GM18505 (cell line): ENCODE data around the gene AGR2.

Experiments
- ATAC-seq: cut with Tn5 transposase; IDR thresholded peaks from one replicate; pipeline ENCODE4 v1.9.1; 2021; ENCODE audit not compliant: unreplicated experiment
- POLR2A ChIP-seq: IDR thresholded peaks from 4 replicates; pipeline ENCODE4 v1.6.1; 2011; ENCODE audit warnings: borderline replicate concordance; ENCODE audit not compliant: insufficient read depth, insufficient read length; ENCODE audit errors: extremely low read depth

Gene AGR2

GRCh38 chr7:16836481-16836880, 31.7 kb upstream of the AGR2 start:
- no peak for TF ChIP-seq POLR2A
- no peak for ATAC-seq

DNA sequence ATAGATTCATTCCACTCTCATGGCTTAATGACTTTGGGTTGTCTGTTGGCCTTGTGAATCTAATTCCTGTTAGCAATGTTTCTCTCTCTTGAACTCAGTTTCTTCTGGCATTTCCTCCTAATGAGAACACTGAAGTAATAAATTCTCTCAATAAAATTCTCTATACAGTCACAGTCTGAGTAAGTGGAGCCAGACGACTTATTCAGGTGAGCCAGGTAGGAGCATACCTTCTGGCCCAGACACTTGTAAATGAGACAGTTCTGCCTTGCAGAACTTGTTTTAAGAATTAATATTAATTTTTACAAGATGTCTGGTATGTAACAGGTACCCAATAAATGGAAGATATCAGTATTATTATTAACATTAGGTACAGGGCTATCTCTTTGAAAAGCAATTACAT, 28.6 kb upstream of the AGR2 start:
- TF ChIP-seq POLR2A: no peak

GRCh38 chr7:16826060-16826459, 21.3 kb upstream of the AGR2 start:
- no peak for ATAC-seq
- no peak for TF ChIP-seq POLR2A

More for the DNA sequence above, 28.6 kb upstream of the AGR2 start:
- no peak for ATAC-seq

GRCh38 chr7:16822029-16822428, 17.2 kb upstream of the AGR2 start:
- ATAC-seq: no peak
- TF ChIP-seq POLR2A: no peak

DNA sequence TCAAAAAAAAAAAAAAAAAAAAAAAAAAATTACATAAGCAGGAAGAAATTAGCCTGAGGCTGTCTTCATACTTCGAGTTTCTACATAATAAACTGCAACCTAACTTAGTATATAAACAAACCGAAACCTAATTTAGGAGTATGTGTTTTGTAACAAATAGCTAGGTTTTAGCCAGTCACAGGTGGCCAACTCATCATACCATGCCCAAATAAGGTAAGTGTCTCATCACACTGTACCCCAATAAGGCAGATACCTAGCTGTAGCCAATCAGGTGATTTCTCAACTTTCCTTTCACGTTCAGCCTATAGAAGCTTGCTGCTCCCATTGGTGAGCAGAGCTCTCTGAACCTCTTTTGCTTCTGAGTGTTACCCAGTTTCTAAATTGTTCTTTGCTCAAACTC, 13.9 kb upstream of the AGR2 start:
- no peak for ATAC-seq
- no peak for TF ChIP-seq POLR2A

DNA sequence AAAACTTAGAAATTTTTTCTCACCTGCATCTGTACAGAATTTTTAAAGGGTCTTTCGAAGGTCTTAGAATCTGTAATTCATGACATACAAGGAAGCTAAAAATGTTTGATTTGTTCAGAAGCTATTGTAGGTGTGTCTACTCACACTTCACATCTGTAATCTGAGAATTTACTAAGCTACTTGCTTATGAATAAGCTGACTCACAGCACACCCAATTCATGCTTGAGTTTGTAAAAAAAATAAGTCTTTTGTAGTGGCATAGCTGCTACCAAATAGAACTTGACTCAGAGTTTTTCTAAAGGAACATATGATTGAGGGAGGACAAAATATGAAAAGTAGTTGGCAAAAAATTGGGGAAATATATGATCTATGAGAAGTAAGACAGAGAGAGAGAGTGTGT, 12.7 kb upstream of the AGR2 start:
- no peak for TF ChIP-seq POLR2A
- no peak for ATAC-seq

- TF ChIP-seq POLR2A: no peak
- no peak for ATAC-seq
These were observed 12.0 kb upstream of the AGR2 start for GRCh38 chr7:16816824-16817223.

GRCh38 chr7:16815001-16815400, 10.2 kb upstream of the AGR2 start:
- TF ChIP-seq POLR2A: no peak
- no peak for ATAC-seq

- ATAC-seq: no peak
- TF ChIP-seq POLR2A: no peak
These were observed 8.4 kb upstream of the AGR2 start for GRCh38 chr7:16813232-16813616.

DNA sequence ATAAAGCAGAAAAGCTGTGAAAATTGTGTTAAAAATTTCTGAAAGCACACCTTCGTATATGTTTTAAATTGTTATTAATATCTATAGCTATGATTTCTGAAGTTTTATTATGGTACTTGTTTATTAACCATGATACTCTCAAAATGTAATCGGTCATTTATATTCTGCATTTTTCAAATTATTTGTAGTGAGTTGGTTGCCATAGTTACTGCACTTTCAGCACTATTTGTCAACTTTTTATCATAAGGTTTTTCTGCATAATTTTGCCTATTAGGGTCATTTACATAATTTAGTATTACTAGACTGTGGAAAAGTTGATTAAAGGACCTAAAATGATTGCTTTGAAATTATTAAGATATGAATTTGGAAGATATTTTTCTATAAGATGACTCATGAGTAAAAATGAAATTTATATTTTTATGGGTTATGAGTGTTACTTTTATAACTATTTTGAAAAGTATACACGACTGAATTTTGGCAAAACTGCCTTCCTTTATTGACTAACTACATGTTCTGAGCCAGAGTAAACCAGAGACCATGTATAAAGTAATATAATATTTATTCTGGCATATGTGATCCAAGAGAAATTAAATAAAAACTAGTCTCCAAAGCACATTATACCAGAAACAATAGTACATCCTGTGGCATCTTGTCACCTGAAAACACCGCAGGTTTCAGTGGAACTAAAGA, 7.9 kb upstream of the AGR2 start:
- TF ChIP-seq POLR2A: no peak
- no peak for ATAC-seq

GRCh38 chr7:16811551-16811950, 6.8 kb upstream of the AGR2 start:
- no peak for TF ChIP-seq POLR2A
- no peak for ATAC-seq

DNA sequence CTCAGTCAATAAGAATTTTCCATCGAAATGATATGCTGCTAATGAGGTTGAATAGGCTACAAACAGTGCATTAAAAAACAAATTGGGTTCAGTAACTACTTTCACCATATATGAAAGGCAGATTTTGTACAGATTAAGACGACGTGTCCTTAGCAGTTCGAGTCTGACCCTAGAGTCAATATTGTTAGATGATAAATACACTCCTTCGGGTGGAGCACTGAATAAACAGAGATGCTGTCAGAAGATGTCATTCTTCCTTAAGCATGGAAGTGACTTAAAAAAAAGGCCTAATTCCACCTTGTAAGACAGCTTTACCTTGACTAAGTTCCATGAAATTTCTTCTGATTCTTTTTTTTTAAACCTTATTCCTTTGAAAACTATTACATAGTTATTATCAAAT, 5.8 kb upstream of the AGR2 start:
- no peak for ATAC-seq
- no peak for TF ChIP-seq POLR2A

DNA sequence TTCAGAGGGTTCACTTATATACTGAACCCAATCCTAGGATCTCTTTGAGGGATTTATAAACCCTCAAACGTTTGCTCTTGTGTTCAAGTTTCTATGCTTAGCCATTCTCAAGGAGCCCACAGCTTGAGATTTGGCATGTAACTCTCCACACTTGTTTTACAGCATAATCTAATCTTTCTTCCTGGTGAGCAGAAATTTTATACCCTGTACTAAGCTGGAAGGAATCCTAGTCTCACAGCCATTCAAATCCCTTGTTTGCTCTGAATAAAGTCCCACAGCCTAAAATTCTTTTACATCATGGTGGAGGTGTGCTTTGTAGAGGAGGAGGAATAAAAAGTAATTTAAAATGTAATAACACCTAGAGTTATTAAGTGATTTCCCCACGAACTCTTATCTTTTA, 5.3 kb upstream of the AGR2 start:
- TF ChIP-seq POLR2A: no peak
- ATAC-seq: no peak

DNA sequence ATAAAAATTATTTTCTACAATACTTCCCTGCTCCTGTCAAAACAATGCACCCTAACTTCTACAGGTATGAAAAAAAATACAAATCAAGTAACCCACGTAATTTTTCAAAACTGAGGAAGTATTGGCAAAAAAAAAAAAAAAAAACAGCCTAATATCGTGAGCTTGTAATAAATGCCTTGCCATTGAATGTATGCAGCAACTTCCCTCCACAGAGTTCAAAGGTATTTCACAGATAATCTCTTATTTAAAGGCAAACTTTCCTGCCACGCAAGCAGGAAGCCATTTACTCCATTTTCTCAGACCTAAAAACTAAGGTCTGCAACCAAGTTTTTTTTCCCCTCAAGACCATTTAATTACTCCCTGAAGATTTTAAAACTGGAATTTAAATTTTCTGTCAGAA, 642 bp upstream of the AGR2 start:
- no peak for TF ChIP-seq POLR2A
- no peak for ATAC-seq
